DMS153 (cell line): ENCODE results near the gene STOML3.
"Not testable (repeated sequence)": the region's sequence is repeated elsewhere in the genome, so short reads cannot be mapped to it uniquely, and the experiment has no call there.

Experiments
- DNase-seq: peaks from one replicate; lab custom pipeline; 2025; lab: John Stamatoyannopoulos, UW

The STOML3 gene, protein sequence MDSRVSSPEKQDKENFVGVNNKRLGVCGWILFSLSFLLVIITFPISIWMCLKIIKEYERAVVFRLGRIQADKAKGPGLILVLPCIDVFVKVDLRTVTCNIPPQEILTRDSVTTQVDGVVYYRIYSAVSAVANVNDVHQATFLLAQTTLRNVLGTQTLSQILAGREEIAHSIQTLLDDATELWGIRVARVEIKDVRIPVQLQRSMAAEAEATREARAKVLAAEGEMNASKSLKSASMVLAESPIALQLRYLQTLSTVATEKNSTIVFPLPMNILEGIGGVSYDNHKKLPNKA

DNA sequence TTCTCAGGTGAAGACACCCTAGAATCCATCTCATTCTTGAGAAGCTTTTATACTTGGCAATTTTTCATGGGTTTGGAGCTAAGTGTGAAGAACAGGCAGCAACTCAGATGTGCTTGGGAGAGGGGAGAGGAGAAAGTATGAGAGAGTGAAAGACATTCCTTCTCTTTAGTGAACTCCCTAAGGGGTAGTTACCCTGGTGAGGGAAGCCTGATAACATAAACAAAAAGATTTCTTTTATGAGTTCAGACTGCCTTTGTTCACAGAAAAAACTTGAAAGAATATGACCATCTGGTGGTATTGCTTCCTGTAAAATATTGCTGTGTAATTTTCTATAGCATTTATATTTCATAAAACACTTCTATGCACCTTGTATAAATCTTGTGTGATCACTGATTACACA, at the start of gene STOML3:
STOML3 (minus strand) TSS at position 139 of the 400 bp plus-strand sequence; CDS start at position 29, 110 bp downstream.
- DNase-seq: no peak

GRCh38 chr13:39040206-39040605, 49.6 kb upstream of the STOML3 start:
- no peak for DNase-seq

- DNase-seq: no peak
Observed at GRCh38 chr13:39039041-39039440, 48.4 kb upstream of the STOML3 start.

- peak; percentile 51 for DNase-seq
Observed at GRCh38 chr13:39038569-39039030, 48.0 kb upstream of the STOML3 start.

DNA sequence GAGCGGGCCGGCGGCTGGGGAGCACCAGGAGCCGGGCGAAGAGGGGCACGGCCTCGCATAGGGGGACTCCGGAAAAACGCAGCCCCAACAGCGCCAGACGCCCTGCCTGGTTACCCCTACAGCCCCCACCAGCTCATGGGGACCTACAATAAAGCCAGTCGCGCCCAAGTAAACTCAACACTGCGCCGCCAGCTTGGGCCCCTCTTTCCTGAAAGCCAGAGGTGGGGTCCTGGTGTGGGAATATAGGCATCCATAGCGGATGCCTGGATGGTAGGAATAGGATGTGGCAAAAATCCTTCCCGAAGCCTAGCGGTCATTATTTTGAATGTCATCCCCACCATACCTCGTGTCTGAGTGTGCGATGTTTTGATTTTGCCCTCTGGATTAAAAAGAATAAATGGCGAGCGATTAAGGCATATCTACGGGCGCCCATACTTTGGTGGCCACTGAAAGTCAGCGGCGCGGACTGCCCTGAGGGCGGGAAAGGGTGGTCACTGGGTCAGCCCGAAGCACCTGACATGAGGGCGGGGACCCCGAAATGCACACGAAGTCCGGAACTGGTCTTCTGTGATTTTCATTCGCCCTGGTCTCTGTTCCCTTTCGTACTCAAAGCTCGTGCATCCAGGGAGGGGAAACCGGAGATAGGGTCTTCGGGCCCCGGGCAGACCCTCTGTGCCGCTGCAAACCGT, 47.4 kb upstream of the STOML3 start, which contains the start of the genes NHLRC3 and PROSER1:
NHLRC3 (plus strand) TSS at position 577 of the 689 bp plus-strand sequence. CDS start 184 bp downstream, outside the sequence.
PROSER1 (minus strand) TSS at position 210 of the 689 bp plus-strand sequence. CDS start 847 bp downstream, outside the sequence.
- DNase-seq: peak; percentile 97

GRCh38 chr13:39037410-39037879, 46.8 kb upstream of the STOML3 start:
- no peak for DNase-seq

DNA sequence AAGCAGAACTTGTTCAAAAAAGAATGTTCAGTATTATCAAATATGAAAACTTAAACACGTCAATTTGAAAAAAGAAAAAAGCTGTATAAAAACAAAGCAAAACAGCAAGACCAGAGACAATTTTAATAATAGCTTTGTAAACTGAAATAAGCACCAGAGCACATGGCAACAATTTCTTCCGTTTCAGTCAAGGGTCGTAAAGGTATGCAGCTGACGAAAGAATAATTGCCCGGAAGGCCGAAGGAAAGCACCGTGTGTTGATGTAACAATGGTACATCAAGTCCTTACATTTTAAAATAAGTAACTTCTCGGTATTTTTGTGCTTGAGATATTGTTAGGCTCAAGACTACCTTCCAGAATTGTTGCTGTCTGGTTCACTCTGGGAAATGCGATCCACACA, 45.6 kb upstream of the STOML3 start:
- DNase-seq: no peak

DNA sequence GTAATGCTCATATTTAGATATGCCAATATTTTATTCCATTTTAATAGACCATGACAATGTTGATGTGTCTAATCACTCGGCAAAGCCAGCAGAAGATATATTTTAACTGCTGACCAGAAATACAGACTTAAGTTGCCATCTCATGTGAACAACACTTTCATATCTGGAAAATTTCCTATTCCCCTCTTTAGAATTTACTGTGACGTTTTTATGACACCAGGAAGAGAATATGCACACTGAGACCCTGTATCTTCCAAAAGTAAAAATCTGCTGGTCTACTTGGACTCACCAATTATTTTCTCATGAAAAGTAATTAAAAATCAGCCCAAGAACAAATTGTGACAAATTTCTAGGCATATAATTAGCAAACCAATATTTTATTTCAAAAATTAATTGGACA, 45.2 kb upstream of the STOML3 start:
- DNase-seq: no peak

- DNase-seq: no peak
Observed at GRCh38 chr13:39035204-39035603, 44.6 kb upstream of the STOML3 start.

- no peak for DNase-seq
Observed at GRCh38 chr13:39034085-39034484, 43.5 kb upstream of the STOML3 start.

- no peak for DNase-seq
Observed at GRCh38 chr13:39032150-39032549, 41.5 kb upstream of the STOML3 start.

DNA sequence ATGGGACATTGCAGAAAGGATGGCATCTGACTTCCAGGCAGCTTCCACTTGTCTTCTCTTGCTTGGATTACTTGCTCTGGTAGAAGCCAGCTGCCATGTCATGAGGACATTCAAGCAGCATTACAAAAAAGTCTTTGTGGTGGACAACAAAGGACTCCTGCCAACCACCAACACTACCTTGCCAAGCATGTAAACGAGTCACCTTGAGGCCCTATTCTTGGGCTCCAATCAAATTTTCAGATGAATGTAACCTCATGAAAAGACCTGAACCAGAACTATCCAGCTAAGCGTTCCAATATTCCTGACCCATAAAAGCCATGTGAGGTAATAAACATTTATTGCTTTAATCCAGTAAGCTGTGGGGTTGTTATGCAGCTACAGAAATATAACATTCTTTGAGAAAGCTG, 34.8 kb upstream of the STOML3 start:
- no peak for DNase-seq

GRCh38 chr13:39023761-39024160, 33.1 kb upstream of the STOML3 start:
- DNase-seq: no peak

GRCh38 chr13:39023316-39023715, 32.7 kb upstream of the STOML3 start:
- DNase-seq: no peak

- no peak for DNase-seq
Observed at GRCh38 chr13:39020853-39021462, 30.3 kb upstream of the STOML3 start.

GRCh38 chr13:39016787-39017186, 26.2 kb upstream of the STOML3 start:
- no peak for DNase-seq

GRCh38 chr13:39016087-39016486, 25.5 kb upstream of the STOML3 start:
- DNase-seq: no peak

DNA sequence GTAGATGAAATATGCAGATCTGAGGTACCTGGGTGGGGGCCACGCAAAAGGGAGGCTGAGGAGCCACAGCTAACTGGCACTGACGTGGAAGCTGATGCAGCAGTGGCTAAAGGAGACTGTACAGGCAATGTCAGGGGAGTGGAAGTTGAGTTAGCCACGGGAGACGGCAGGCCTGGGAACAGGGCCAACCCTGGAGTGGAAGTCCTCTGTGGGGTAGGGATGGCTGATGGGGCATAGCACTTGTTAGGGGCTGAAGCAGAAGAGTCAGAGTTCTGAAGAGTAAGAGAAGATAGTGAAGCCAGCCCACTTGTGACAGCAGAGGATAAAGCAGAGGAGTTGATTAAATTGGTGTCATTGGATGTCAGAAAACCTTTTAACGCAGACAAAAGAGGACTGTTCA, 22.8 kb upstream of the STOML3 start:
- DNase-seq: no peak

- DNase-seq: no peak
Observed at GRCh38 chr13:39012608-39013007, 22.0 kb upstream of the STOML3 start.

DNA sequence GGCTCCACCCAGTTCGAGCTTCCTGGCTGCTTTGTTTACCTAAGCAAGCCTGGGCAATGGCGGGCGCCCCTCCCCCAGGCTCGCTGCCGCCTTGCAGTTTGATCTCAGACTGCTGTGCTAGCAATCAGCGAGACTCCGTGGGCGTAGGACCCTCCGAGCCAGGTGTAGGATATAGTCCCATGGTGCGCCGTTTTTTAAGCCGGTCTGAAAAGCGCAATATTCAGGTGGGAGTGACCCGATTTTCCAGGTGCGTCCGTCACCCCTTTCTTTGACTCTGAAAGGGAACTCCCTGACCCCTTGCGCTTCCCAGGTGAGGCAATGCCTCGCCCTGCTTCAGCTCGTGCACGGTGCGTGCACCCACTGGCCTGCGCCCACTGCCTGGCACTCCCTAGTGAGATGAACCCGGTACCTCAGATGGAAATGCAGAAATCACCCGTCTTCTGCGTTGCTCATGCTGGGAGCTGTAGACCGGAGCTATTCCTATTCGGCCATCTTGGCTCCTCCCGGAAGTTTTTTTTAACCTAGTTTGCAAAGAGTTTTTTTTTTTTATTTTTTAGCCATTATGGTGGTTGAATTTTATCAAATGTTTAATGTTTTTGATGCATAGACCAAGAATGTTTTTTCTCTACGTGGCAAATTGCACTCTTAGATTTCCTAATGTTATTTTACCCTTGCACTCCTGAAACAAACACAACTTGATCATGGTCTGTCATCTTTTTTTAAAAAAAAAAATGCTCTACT, 15.9 kb upstream of the STOML3 start:
- not testable (repeated sequence) for DNase-seq

DNA sequence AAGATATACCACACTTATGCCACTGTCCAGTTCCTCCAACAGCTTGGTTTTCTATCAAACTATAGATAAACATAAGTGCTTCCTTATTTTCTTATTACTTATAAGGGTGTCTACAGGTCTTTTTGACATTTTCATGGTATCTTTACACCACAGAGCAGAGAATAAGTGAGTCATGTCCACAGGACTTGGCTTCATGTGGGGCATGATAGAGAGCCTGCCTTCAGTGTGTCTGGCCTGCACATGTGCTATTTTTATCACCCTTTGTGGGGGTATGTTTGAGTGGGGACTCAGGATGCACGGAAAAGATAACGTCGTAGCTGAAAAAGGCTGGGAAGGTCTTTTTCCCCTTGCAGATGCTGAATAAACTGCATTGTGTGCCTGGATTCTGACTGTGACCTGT, 8.1 kb upstream of the STOML3 start:
- DNase-seq: no peak

DNA sequence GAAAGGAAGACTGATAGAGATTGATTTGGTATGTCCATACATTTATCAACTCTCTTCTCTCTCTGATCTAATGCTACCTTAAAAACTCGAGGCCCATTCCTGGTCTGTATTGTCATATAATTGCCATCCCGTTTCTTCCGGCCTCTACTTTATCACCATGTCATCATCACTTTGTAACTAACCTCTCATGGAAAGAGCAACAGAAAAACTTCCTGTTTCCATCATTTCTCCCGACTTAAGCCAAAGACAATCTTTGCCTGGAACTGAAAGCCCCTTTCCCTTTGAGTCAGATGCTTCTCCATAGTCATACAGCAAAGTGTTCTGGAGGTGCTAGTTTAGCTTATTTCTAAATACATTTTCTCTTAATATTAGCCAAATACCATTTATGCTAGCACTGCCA, 2.8 kb upstream of the STOML3 start:
- DNase-seq: no peak
